ENCODE data around the gene ARHGAP18.

GRCh38 chr6:129615496-129615895, 94.5 kb downstream of the ARHGAP18 start:
- TF ChIP-seq CTCF (IDR thresholded peaks at IDR 0.05), result no peak
- TF ChIP-seq POLR2A (IDR thresholded peaks at IDR 0.05), result no peak

Measured in testis (tissue), 2 donors.